Measurements from ENCODE around the gene ECEL1. TPM values are rescaled to one million over a fixed set of nuclear protein-coding genes. Genes with fewer than 3 reads are reported as not detected.
"Not testable (repeated sequence)": the region's sequence is repeated elsewhere in the genome, so short reads cannot be mapped to it uniquely, and the experiment has no call there.

ECEL1 gene
- total RNA-seq, 1 donor from 2014 or later, result not detected

DNA sequence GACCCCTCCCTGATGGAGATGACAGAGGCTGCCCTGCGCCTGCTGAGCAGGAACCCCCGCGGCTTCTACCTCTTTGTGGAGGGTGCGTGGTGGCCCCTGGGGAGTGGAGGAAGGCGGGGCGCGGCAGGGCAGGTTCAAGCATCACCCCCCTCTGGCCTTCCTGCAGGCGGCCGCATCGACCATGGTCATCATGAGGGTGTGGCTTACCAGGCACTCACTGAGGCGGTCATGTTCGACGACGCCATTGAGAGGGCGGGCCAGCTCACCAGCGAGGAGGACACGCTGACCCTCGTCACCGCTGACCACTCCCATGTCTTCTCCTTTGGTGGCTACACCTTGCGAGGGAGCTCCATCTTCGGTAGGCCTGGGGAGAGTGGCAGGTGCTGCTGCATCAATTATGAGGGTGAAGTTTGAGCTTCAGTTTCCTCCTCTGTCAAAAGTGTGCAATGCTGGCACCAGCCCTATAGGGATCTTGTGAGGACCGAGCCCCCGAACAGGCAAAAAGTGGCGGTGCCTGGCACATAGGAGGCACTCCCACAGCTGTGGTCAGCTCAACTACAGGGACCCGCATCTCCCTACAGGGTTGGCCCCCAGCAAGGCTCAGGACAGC, 29.5 kb downstream of the ECEL1 start:
- TF ChIP-seq, protein P1, sequence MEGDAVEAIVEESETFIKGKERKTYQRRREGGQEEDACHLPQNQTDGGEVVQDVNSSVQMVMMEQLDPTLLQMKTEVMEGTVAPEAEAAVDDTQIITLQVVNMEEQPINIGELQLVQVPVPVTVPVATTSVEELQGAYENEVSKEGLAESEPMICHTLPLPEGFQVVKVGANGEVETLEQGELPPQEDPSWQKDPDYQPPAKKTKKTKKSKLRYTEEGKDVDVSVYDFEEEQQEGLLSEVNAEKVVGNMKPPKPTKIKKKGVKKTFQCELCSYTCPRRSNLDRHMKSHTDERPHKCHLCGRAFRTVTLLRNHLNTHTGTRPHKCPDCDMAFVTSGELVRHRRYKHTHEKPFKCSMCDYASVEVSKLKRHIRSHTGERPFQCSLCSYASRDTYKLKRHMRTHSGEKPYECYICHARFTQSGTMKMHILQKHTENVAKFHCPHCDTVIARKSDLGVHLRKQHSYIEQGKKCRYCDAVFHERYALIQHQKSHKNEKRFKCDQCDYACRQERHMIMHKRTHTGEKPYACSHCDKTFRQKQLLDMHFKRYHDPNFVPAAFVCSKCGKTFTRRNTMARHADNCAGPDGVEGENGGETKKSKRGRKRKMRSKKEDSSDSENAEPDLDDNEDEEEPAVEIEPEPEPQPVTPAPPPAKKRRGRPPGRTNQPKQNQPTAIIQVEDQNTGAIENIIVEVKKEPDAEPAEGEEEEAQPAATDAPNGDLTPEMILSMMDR (IDR thresholded peaks at IDR 0.05; ENCODE audit: insufficient read depth, low read length, severe bottlenecking), result no peak
- no peak for FAIRE-seq
- no peak for DNase-seq (ENCODE audit: low read depth)
- no peaks in the 10 kb centered on the region for H3K36me3 ChIP-seq (ENCODE audit: control insufficient read depth, insufficient read depth, low read length)
- H3K27me3 ChIP-seq (ENCODE audit: control insufficient read depth, insufficient read depth, low read length), result peaks cover 1% of the 10 kb centered on the region
- no peak overlapping the region for H3K4me3 ChIP-seq (ENCODE audit: low read depth, low read length)

DNA sequence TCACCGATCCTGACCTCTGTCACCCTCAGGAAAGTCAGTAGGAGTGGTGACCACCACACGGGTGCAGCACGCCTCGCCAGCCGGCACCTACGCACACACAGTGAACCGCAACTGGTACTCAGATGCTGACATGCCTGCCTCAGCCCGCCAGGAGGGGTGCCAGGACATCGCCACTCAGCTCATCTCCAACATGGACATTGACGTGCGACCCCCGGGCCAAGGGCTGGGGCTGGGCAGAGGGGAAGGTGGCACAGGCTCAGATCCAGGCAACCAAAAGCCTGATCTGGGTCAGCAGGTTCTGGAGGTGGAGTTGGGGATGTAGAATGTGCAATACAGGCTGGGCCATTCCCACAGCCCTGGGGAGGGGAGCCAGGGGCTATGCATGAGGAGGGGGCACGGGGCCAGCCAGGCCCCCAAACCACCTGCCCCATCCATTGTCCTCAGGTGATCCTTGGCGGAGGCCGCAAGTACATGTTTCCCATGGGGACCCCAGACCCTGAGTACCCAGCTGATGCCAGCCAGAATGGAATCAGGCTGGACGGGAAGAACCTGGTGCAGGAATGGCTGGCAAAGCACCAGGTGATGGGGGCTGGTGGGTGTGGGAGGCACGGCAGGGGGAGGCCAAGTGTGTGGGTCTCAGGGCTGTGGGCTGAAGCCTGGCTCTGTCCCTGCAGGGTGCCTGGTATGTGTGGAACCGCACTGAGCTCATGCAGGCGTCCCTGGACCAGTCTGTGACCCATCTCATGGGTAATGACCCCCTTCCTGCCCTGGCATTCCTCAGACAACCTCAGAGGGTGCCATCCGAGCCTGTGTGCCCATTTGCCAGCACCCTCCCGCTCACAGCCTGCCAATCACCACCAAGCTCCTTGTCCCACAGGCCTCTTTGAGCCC, 30.3 kb downstream of the ECEL1 start:
- FAIRE-seq (no peak), DNase-seq (ENCODE audit: low read depth) (no peak)
- peaks cover 1% of the 10 kb centered on the region for H3K27me3 ChIP-seq (ENCODE audit: control insufficient read depth, insufficient read depth, low read length)
- TF ChIP-seq, protein P1 (IDR thresholded peaks at IDR 0.05; ENCODE audit: insufficient read depth, low read length, severe bottlenecking), result no peak
- no peaks in the 10 kb centered on the region for H3K36me3 ChIP-seq (ENCODE audit: control insufficient read depth, insufficient read depth, low read length)
- H3K4me3 ChIP-seq (ENCODE audit: low read depth, low read length), result no peak overlapping the region

DNA sequence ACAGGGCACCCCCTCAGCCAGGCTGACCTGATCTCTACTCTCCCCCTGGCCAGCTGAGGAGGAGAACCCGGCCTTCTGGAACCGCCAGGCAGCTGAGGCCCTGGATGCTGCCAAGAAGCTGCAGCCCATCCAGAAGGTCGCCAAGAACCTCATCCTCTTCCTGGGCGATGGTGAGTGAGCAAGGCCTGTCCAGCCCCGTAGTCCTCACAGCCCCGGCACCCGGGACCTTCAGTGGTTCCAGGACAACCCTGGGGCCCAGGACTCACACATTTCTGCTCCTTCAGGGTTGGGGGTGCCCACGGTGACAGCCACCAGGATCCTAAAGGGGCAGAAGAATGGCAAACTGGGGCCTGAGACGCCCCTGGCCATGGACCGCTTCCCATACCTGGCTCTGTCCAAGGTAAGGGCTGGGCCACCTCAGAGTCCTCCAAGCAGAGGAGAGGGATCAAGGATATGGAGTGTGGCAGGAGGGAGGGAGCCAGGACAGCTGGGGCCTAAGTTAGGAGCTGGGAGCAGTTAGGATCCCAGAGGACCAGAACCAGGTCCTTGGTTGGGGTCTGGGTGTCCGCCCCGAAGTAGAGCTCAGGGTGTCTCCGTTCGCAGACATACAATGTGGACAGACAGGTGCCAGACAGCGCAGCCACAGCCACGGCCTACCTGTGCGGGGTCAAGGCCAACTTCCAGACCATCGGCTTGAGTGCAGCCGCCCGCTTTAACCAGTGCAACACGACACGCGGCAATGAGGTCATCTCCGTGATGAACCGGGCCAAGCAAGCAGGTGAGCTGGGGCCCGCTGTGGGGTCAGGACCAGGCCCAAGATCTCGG, 31.1 kb downstream of the ECEL1 start:
- TF ChIP-seq, protein P1 (IDR thresholded peaks at IDR 0.05; ENCODE audit: insufficient read depth, low read length, severe bottlenecking), result no peak
- FAIRE-seq (no peak), DNase-seq (ENCODE audit: low read depth) (no peak)
- Histone ChIP-seq H3K36me3 (ENCODE audit: control insufficient read depth, insufficient read depth, low read length) (no peaks in the 10 kb centered on the region), H3K4me3 (ENCODE audit: low read depth, low read length) (no peak overlapping the region), H3K27me3 (ENCODE audit: control insufficient read depth, insufficient read depth, low read length) (peaks cover 1% of the 10 kb centered on the region)

DNA sequence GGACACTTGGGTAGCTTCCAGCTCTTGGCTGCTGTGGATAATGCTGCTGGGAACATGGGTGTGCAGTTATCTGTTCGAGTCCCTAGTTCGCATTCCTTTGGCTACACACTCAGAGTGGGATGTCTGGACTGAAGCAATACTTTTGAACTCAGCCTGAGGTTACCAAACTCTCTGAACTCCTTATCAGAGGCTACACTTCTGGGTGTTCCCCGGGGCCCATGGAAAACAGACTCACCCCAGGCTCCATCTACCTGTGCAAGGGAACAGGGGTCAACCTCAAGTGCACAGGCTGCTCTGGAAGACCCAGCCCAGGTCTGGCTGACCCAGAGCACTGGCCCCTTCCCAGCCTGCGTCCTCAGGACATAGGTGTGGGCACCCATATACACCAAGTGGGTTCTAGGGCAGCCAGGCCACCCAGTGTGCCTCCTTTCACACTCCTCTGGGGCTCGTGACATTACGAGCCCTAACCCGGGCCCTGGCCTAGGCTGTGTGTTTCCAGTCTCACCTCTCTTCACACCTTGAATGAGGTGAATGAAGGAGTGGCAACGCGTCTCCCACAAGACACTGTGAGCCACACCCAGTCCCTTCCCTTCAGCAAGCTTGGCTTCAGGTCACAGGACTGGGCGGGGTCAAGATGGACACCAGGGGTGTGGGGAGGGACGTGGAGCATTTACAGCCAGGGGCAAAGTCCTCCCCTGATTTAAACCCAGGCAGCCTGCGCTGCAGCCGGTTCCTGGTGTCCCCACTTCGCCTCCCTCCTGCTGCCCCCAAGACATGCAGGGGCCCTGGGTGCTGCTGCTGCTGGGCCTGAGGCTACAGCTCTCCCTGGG, 32.0 kb downstream of the ECEL1 start, which contains the start of gene ALPI:
Gene ALPI, plus strand, starts transcription at position 728 of the 830 bp plus-strand sequence. Its CDS starts 47 bp downstream, at position 775.
- FAIRE-seq (peak; percentile 40), DNase-seq (ENCODE audit: low read depth) (no peak)
- peaks cover 1% of the 10 kb centered on the region for H3K27me3 ChIP-seq (ENCODE audit: control insufficient read depth, insufficient read depth, low read length)
- no peak within 1 kb of the TSS for H3K4me3 ChIP-seq (ENCODE audit: low read depth, low read length)
- no peaks in the 10 kb centered on the region for H3K36me3 ChIP-seq (ENCODE audit: control insufficient read depth, insufficient read depth, low read length)
- TF ChIP-seq, protein P1 (IDR thresholded peaks at IDR 0.05; ENCODE audit: insufficient read depth, low read length, severe bottlenecking), result no peak

DNA sequence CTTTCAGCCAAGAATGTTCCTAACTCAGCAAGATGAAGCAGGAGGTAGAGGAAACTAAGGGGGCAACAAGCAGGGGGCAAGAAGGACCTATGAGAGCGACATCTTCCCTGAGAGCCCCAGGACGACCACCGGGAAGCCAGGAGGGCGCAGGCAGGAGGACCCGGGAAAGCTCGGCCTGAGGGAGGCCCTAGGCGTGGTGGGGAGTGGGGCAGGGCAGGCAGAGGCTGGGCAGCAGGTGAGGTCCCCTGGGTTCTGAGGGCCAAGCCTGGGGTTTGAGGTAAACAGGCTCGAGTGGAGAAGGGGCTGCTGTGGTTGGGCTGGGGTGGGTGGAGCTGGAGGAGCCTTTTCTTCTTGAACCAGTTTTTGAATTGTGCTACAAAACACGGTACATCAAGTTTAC, 33.0 kb downstream of the ECEL1 start:
- Histone ChIP-seq H3K36me3 (ENCODE audit: control insufficient read depth, insufficient read depth, low read length) (no peaks in the 10 kb centered on the region), H3K4me3 (ENCODE audit: low read depth, low read length) (no peak overlapping the region), H3K27me3 (ENCODE audit: control insufficient read depth, insufficient read depth, low read length) (peaks cover under 1% of the 10 kb centered on the region)
- TF ChIP-seq, protein P1 (IDR thresholded peaks at IDR 0.05; ENCODE audit: insufficient read depth, low read length, severe bottlenecking), result no peak
- DNase-seq (ENCODE audit: low read depth) (no peak), FAIRE-seq (no peak)

DNA sequence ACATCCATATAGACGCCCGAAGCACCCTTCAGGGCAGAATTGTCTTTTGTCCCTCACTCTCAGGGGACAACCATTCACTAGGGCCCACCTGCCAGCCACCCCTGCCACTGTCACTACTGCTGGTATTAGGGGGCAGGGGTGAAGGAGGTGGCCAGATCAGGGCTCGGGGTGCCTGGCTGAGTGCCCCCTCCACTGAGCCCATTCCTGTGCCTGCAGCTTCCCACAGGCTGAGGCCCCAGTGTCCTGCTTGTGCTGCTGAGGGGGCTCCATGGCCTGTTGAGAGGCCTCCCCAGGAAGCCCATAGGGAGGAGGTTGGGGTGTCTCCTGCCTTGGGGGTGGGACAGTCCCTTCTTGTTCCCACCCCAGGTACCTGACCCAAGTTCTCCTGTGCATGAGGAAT, 36.0 kb downstream of the ECEL1 start:
- not testable (repeated sequence) for H3K27me3 ChIP-seq (ENCODE audit: control insufficient read depth, insufficient read depth, low read length); H3K4me3 ChIP-seq (ENCODE audit: low read depth, low read length); H3K36me3 ChIP-seq (ENCODE audit: control insufficient read depth, insufficient read depth, low read length); FAIRE-seq; DNase-seq (ENCODE audit: low read depth)

All from bronchial epithelial cell (primary cell).